Thyroid gland (tissue), 4 donors: ENCODE data around the gene NELL2.

Source experiments
- CTCF ChIP-seq, 6 experiments: fragments of 200-600 bp in 3 of 6; fragments of 450-650 bp in 3 of 6; sonication (generic) in 3 of 6; IDR thresholded peaks; one replicate each; pipeline ENCODE4 v1.5.1; 2016 to 2019; ENCODE audit warnings: antibody characterized with exemption in 6 of 6, mild to moderate bottlenecking in 2 of 6, inconsistent platforms in 1 of 6, moderate library complexity in 1 of 6
- POLR2A ChIP-seq, 2 donors: fragments of 450-650 bp; IDR thresholded peaks; one replicate each; pipeline ENCODE4 v1.6.1; 2017; ENCODE audit warnings: antibody characterized with exemption in 2 of 2, mild to moderate bottlenecking in 2 of 2, moderate library complexity in 1 of 2

- TF ChIP-seq CTCF (IDR thresholded peaks at IDR 0.05) (no peak), POLR2A (IDR thresholded peaks at IDR 0.05) (no peak)
Observed at GRCh38 chr12:44717612-44718011, 158.5 kb downstream of the NELL2 start.
